Measurements from ENCODE around the gene TOP2A. TPM values are rescaled to one million over a fixed set of nuclear protein-coding genes. Genes with fewer than 3 reads are reported as not detected.

Gene TOP2A
- total and polyA plus RNA-seq, 9 of the 15 experiments (the other 6 are each of a cell fraction or from before 2014, with no cell fraction given), result 133 to 347 (median 259) TPM

DNA sequence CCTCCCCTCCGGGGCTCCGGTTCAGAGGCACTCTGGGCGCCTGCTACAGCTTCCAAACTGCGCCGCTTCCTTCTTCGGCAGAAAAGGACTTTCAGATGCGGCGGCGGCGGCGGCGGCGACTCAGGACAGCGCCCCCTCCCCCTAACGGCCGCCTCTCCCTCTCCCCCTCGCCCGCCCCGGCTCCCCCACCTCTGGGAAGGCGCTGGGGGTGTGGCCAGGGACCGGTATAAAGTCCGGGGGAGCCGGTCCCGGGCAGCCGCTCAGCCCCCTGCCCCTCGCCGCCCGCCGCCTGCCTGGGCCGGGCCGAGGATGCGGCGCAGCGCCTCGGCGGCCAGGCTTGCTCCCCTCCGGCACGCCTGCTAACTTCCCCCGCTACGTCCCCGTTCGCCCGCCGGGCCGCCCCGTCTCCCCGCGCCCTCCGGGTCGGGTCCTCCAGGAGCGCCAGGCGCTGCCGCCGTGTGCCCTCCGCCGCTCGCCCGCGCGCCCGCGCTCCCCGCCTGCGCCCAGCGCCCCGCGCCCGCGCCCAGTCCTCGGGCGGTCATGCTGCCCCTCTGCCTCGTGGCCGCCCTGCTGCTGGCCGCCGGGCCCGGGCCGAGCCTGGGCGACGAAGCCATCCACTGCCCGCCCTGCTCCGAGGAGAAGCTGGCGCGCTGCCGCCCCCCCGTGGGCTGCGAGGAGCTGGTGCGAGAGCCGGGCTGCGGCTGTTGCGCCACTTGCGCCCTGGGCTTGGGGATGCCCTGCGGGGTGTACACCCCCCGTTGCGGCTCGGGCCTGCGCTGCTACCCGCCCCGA lies 25.7 kb upstream of the TOP2A start, which contains the start of gene IGFBP4 (continued):
- TF ChIP-seq, protein P1, sequence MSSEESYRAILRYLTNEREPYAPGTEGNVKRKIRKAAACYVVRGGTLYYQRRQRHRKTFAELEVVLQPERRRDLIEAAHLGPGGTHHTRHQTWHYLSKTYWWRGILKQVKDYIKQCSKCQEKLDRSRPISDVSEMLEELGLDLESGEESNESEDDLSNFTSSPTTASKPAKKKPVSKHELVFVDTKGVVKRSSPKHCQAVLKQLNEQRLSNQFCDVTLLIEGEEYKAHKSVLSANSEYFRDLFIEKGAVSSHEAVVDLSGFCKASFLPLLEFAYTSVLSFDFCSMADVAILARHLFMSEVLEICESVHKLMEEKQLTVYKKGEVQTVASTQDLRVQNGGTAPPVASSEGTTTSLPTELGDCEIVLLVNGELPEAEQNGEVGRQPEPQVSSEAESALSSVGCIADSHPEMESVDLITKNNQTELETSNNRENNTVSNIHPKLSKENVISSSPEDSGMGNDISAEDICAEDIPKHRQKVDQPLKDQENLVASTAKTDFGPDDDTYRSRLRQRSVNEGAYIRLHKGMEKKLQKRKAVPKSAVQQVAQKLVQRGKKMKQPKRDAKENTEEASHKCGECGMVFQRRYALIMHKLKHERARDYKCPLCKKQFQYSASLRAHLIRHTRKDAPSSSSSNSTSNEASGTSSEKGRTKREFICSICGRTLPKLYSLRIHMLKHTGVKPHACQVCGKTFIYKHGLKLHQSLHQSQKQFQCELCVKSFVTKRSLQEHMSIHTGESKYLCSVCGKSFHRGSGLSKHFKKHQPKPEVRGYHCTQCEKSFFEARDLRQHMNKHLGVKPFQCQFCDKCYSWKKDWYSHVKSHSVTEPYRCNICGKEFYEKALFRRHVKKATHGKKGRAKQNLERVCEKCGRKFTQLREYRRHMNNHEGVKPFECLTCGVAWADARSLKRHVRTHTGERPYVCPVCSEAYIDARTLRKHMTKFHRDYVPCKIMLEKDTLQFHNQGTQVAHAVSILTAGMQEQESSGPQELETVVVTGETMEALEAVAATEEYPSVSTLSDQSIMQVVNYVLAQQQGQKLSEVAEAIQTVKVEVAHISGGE (CRISPR knock-in tag; IDR thresholded peaks at IDR 0.05), result no peak; a peak in 1 of 6 replicates
- TF ChIP-seq NONO (IDR thresholded peaks at IDR 0.05; ENCODE audit: low read depth in 2 of 2, low read length in 1 of 2) (peak; percentile 82 to 88), CREM (IDR thresholded peaks at IDR 0.05; ENCODE audit: low read depth) (0 out of 2 replicates have a peak, but pooled peaks have one; percentile 26), ZNF449 (CRISPR knock-in tag; IDR thresholded peaks at IDR 0.05) (0 out of 2 replicates have a peak, but pooled peaks have one; percentile 38), HIVEP1 (CRISPR knock-in tag; IDR thresholded peaks at IDR 0.05) (no peak), SIN3B (IDR thresholded peaks at IDR 0.05; ENCODE audit: low read depth) (0 out of 2 replicates have a peak, but pooled peaks have one; percentile 46), PHF8 (IDR thresholded peaks at IDR 0.05; ENCODE audit: borderline replicate concordance, low read length) (peak; percentile 61; the same call in 1 of the 2 replicates), ZKSCAN3 (CRISPR knock-in tag; IDR thresholded peaks at IDR 0.05) (no peak), RCOR1 (IDR thresholded peaks at IDR 0.05; ENCODE audit: borderline replicate concordance in 1 of 2, low read depth in 2 of 2, low read length in 2 of 2) (0 out of 4 replicates have a peak, but pooled peaks of 1 of the 2 experiments have one; percentile 17), SIN3A (IDR thresholded peaks at IDR 0.05; ENCODE audit: borderline replicate concordance in 2 of 2, control insufficient read depth in 1 of 2, low read depth in 2 of 2, low read length in 2 of 2) (peak in 1 of 2 experiments; percentile 57; a peak in 1 of 4 replicates), STAT6 (CRISPR knock-in tag; IDR thresholded peaks at IDR 0.05) (0 out of 2 replicates have a peak, but pooled peaks have one; percentile 46), ILF3 (IDR thresholded peaks at IDR 0.05; ENCODE audit: borderline replicate concordance) (no peak)
